Fibroblast of mammary gland (primary cell): ENCODE data around the gene LRP1.

ENCODE experiments used
- DNase-seq: peaks from one replicate; pipeline ENCODE4 v3.0.0-alpha.2; 2010; ENCODE audit warnings: low read depth
- H3K4me3 ChIP-seq: 2 replicates; pipeline ENCODE4 v1.5.1; 2011; ENCODE audit warnings: low read depth, mild to moderate bottlenecking, low read length, moderate library complexity; ENCODE audit not compliant: control insufficient read depth
- CTCF ChIP-seq: conservative IDR thresholded peaks from 2 replicates; pipeline ENCODE4 v1.5.1; 2011; ENCODE audit warnings: low read depth, low read length, inconsistent platforms; ENCODE audit not compliant: control insufficient read depth, insufficient read depth

Gene LRP1

GRCh38 chr12:57135527-57136326, 7.4 kb downstream of the LRP1 start:
- peak overlapping the region; percentile 29 for H3K4me3 ChIP-seq
- DNase-seq, result peak; percentile 81
- TF ChIP-seq CTCF, result no peak

GRCh38 chr12:57138526-57139272, 10.4 kb downstream of the LRP1 start:
- no peak overlapping the region for H3K4me3 ChIP-seq
- DNase-seq, result peak; percentile 77
- TF ChIP-seq CTCF, result no peak

- DNase-seq, result peak; percentile 67
- H3K4me3 ChIP-seq, result no peak overlapping the region
Observed at GRCh38 chr12:57139796-57140649, 11.7 kb downstream of the LRP1 start.

GRCh38 chr12:57141249-57141648, 13.0 kb downstream of the LRP1 start:
- no peak for DNase-seq
- no peak overlapping the region for H3K4me3 ChIP-seq
- no peak for TF ChIP-seq CTCF

More at GRCh38 chr12:57139796-57140649, 11.7 kb downstream of the LRP1 start:
- no peak for TF ChIP-seq CTCF

GRCh38 chr12:57142121-57142520, 13.8 kb downstream of the LRP1 start:
- no peak overlapping the region for H3K4me3 ChIP-seq
- no peak for TF ChIP-seq CTCF
- DNase-seq, result no peak

- no peak for TF ChIP-seq CTCF
- H3K4me3 ChIP-seq, result no peak overlapping the region
- DNase-seq, result no peak
Observed at GRCh38 chr12:57142727-57143126, 14.4 kb downstream of the LRP1 start.
